GM19324 (cell line): ENCODE measurements around the gene TPRKB.
"Not testable (repeated sequence)": the region's sequence is repeated elsewhere in the genome, so short reads cannot be mapped to it uniquely, and the experiment has no call there.

Experiments used
- ATAC-seq: cut with Tn5 transposase; IDR thresholded peaks from one replicate; pipeline ENCODE4 v1.9.1; 2021; ENCODE audit warnings: mild to moderate bottlenecking, moderate library complexity; ENCODE audit not compliant: unreplicated experiment, low FRiP score

TPRKB gene

DNA sequence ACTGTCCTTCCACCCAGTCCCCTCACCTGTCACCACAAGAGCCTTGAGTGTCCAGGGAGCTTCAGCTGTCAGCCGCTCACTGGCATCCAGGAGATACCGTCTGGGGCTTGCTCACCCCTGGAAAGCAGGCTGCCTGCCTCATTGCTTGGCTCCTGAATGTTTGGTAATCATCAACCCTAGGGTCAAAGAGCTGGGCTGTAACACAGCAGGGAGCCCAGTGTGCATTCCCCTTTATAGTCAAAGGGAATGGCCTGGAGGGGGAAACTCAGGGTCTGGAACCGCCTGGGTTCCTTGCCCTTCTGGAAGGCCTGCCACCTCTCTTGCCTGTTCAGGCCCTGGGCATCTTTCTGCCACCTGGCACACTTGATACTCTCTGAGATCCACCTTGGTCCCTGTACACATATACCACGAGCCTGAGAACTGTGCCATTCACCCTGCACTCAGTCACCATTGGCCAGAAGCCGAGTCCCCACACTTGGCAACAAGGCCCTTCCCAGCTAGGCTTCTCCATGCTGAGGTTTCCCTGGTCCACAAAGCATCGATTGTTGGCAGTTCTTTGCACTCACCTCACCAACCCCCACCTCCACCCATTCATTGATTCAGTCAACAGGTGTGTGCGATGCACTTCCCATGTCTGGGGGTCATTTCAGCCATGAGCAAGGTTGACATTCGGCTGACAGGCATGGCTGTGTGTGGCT lies 35.0 kb downstream of the TPRKB start:
- no peak for ATAC-seq

DNA sequence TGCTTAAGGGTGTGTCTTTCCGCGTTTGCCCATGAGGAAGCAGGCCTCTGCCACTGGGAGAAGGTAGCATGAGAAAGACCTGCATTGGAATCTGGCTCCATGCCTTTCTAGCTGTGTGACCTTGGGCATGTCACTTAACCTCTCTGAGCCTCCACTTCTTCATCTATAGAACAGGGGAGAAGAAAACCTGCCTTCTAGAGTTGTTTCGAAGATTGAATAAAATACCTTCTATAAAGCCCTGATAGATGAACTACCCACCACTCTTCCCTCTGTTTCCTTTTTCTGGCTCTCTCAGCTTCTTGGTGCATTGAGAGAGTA lies 35.7 kb downstream of the TPRKB start:
- ATAC-seq: not testable (repeated sequence)

GRCh38 chr2:73700661-73701447 lies 36.3 kb downstream of the TPRKB start:
- ATAC-seq: no peak

- ATAC-seq: no peak
Observed at GRCh38 chr2:73700131-73700611, 37.0 kb downstream of the TPRKB start.

DNA sequence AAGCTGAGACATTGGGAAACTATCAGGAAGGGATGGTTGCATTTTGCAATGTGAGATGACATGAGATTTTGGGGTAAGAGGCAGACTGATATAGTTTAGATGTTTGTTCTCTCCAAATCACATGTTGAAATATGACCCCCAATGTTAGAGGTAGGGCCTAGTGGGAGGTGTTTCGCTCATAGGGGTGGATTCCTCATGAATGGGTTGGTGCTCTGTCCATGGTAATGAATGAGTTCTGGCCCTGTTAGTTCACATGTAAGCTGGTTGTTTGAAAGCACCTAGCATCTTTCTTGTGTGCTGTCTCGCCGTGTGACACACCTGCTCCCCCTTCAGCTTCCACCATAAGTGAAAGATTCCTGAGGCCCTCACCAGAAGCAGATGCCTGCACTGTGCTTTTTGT lies 37.7 kb downstream of the TPRKB start:
- no peak for ATAC-seq

- no peak for ATAC-seq
Observed at GRCh38 chr2:73698101-73698500, 39.0 kb downstream of the TPRKB start.

DNA sequence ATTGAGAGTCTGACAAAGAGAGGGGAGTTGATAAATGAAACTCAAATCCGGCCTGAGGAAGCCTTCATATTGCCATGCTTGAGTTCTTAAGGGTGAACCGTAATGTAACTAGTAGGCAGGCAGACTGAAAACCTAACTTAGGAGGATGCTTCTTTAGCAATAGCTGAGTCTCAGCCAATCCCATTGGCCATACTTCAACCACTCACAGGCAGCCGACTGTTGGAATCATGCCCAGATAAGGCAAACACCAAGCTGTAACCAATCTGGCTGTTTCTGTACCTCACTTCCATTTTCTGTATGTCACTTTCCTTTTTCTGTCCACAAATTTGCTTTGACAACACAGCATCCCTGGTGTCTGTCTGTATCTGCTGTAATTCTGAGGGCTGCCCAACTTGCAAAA lies 39.5 kb downstream of the TPRKB start:
- ATAC-seq: no peak

DNA sequence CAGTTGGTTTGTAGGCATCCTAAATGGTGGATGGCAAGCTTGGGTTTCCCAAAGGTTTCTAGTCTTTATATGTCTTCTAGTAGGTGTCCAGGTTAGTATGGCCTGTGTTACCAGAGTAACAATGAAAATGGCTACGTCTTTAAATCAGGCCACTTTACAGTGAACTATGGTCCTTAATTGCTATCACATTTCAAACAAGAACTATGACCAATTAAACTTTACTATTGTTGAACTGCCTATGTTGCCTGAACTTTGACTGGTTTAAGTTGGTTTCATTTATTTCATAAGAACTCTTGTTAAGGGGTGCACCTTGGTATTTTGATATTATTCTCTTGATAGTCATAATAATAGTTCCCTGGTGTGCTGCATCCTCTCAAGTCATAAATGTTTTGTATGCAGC lies 40.2 kb downstream of the TPRKB start:
- ATAC-seq: not testable (repeated sequence)

- ATAC-seq: not testable (repeated sequence)
Observed at GRCh38 chr2:73696521-73696920, 40.6 kb downstream of the TPRKB start.

GRCh38 chr2:73690372-73691088 lies 46.6 kb downstream of the TPRKB start:
- ATAC-seq: peak; percentile 60

GRCh38 chr2:73688494-73688893 lies 48.7 kb downstream of the TPRKB start:
- ATAC-seq: not testable (repeated sequence)

DNA sequence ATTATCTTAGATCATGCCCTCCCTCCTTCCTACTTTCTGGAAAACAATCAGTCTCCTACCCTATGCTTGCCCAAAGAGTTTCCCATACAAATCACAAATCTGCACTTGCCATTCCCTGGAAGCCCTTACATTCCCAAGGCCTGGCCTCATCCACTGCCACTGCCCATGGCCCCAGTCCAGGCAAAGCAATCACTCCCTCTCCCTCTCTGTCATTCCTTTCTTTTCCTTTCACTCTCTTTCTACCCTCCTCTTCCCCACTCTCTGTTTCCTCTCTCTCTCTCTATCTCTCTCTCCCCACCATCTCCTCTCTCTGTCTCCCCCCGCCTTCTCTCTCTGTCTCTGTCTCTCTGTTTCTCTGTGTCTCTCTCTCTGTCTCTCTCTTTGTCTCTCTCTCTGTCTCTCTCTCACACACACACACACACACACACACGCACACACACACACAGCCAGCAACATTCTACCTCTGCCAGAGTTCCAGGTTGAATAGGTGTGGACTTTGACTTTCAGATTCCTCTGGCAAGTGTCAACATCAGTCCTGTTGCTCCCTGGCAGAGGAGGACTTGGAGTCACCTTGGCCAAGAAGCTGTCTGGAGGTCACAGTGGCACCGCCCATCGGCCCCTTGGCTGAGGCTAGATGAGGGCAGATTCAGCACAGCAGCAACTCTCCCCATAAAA lies 51.2 kb downstream of the TPRKB start:
- ATAC-seq: no peak

GRCh38 chr2:73684905-73685304 lies 52.2 kb downstream of the TPRKB start:
- ATAC-seq: not testable (repeated sequence)

DNA sequence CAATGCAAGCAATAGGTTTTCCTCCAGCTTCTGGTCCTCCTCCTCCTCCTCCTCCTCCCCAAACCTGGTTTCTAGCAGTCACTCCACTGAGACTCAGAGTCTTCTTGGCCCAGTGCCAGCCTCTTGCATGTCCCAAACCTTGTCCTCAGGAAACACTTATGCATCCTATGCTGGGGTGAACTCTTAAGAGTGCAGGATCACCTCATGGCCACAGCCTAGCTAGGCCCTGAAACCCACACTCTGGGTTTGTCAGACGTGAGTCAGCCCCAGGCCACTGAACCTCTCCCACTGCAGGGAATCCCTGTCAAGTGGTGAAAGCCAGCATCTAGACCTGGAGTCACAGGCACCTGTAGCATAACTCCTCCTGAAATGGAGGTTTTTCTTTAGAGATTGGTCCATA lies 52.8 kb downstream of the TPRKB start:
- not testable (repeated sequence) for ATAC-seq

DNA sequence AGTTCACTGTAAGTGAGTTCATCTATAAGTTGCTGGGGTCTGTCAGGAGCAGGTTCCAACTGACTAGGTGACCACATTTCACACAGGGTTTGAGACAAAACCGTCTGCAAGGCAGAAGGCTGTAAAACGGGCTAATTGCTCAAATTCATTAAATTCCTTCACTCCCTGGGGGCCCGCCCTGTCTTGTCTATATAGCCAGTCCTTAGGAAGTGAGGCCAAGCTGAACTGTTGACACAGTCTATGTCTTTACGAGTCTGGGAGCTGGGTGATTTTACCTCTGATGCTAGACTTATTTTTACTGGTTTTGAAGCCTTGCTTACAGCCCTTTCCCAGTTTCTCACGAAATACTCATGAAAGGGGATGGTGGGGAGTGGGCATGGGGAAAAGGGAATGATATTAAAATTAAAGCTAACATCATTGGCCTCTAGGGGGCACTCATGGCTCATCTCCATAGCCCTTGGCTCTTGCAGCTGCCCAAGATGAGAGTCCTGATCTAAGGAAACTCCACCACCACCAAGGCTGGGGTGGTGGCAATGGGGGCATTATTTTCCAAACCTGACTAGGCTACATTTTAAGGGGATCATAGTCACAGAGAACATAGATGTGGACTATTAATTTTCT lies 57.1 kb downstream of the TPRKB start:
- not testable (repeated sequence) for ATAC-seq
